HEK293 (cell line): ENCODE data around the gene PGA5.
"Not testable (repeated sequence)": the region's sequence is repeated elsewhere in the genome, so short reads cannot be mapped to it uniquely, and the experiment has no call there.

Source experiments
- CTCF ChIA-PET: fragments of 350-600 bp; formaldehyde crosslinking; extraction: SDS; loops from one replicate; lab custom pipeline; 2021; ENCODE audit warnings: antibody characterized with exemption; lab: Yijun Ruan, JAX
- POLR2A ChIA-PET: fragments of 300-600 bp; formaldehyde crosslinking; extraction: SDS; loops from one replicate; lab custom pipeline; 2020; ENCODE audit warnings: antibody characterized with exemption, inconsistent platforms; lab: Yijun Ruan, JAX
- H3K27ac ChIP-seq: fragments of 200-500 bp; sonication (Bioruptor generic); 2 replicates; pipeline ENCODE4 v1.5.1; 2014; ENCODE audit warnings: low read depth, low read length, control low read depth, inconsistent platforms; ENCODE audit errors: extremely low read depth
- H3K36me3 ChIP-seq, 2 experiments: fragments of 200-500 bp in 1 of 2; sonication (Bioruptor generic) in 1 of 2; 1 replicate in 1 of 2; 2 replicates in 1 of 2; pipeline ENCODE4 v1.5.1; 2014 to 2017; ENCODE audit warnings: inconsistent platforms in 2 of 2, low read length in 2 of 2; ENCODE audit not compliant: control insufficient read depth in 2 of 2, insufficient read depth in 1 of 2
- H3K4me1 ChIP-seq: fragments of 200-500 bp; sonication (Bioruptor generic); 2 replicates; pipeline ENCODE4 v1.5.1; 2014; ENCODE audit warnings: mild to moderate bottlenecking, low read length, inconsistent platforms; ENCODE audit not compliant: control insufficient read depth, insufficient read depth
- H3K4me3 ChIP-seq: 2 replicates; pipeline ENCODE4 v1.5.1; 2011; ENCODE audit warnings: low read depth, mild to moderate bottlenecking, control low read depth, low read length, moderate library complexity
- H3K9me3 ChIP-seq: fragments of 200-500 bp; sonication (Bioruptor generic); 2 replicates; pipeline ENCODE4 v1.5.1; 2014; ENCODE audit warnings: low read depth, low read length, inconsistent platforms; ENCODE audit not compliant: control insufficient read depth, insufficient read depth
- GFI1B ChIP-seq: fragments of 450-650 bp; formaldehyde crosslinking; IDR thresholded peaks from 2 replicates; pipeline ENCODE4 v1.5.1; 2016; ENCODE audit warnings: missing biosample characterization, missing genetic modification characterization
- HOXC10 ChIP-seq: sonication (generic); formaldehyde crosslinking; IDR thresholded peaks from 2 replicates; pipeline ENCODE4 v1.8.1; 2023; ENCODE audit warnings: mild to moderate bottlenecking, missing genetic modification reagents
- KLF16 ChIP-seq: fragments of 450-650 bp; formaldehyde crosslinking; IDR thresholded peaks from 2 replicates; pipeline ENCODE4 v1.5.1; 2017; ENCODE audit warnings: missing biosample characterization, missing genetic modification characterization
- ZBTB20 ChIP-seq: fragments of 450-650 bp; formaldehyde crosslinking; IDR thresholded peaks from 2 replicates; pipeline ENCODE4 v1.5.1; 2016; ENCODE audit warnings: missing biosample characterization, missing genetic modification characterization
- ZNF175 ChIP-seq: fragments of 450-650 bp; formaldehyde crosslinking; IDR thresholded peaks from 2 replicates; pipeline ENCODE4 v1.5.1; 2016; ENCODE audit warnings: missing biosample characterization, missing genetic modification characterization
- ZNF202 ChIP-seq: fragments of 450-650 bp; formaldehyde crosslinking; IDR thresholded peaks from 2 replicates; pipeline ENCODE4 v1.5.1; 2016; ENCODE audit warnings: missing biosample characterization, missing genetic modification characterization, borderline replicate concordance
- ZNF248 ChIP-seq: fragments of 450-650 bp; formaldehyde crosslinking; IDR thresholded peaks from 2 replicates; pipeline ENCODE4 v1.5.1; 2017; ENCODE audit warnings: missing biosample characterization, missing genetic modification characterization
- ZNF280C ChIP-seq: fragments of 450-650 bp; formaldehyde crosslinking; IDR thresholded peaks from 2 replicates; pipeline ENCODE4 v1.5.1; 2016; ENCODE audit warnings: missing biosample characterization, missing genetic modification characterization
- ZNF394 ChIP-seq: fragments of 450-650 bp; formaldehyde crosslinking; IDR thresholded peaks from 2 replicates; pipeline ENCODE4 v1.5.1; 2016; ENCODE audit warnings: missing biosample characterization, missing genetic modification characterization, mild to moderate bottlenecking, moderate library complexity, borderline replicate concordance
- ZNF398 ChIP-seq: fragments of 450-650 bp; formaldehyde crosslinking; IDR thresholded peaks from 2 replicates; pipeline ENCODE4 v1.5.1; 2017; ENCODE audit warnings: missing biosample characterization, missing genetic modification characterization
- ZNF416 ChIP-seq: fragments of 450-650 bp; formaldehyde crosslinking; IDR thresholded peaks from 2 replicates; pipeline ENCODE4 v1.5.1; 2016; ENCODE audit warnings: missing biosample characterization, missing genetic modification characterization
- ZNF529 ChIP-seq: fragments of 450-650 bp; formaldehyde crosslinking; IDR thresholded peaks from 2 replicates; pipeline ENCODE4 v1.5.1; 2017; ENCODE audit warnings: missing genetic modification characterization, missing biosample characterization; ENCODE audit not compliant: insufficient replicate concordance
- ZNF596 ChIP-seq: fragments of 450-650 bp; IDR thresholded peaks from 2 replicates; pipeline ENCODE4 v1.5.0; 2018; ENCODE audit warnings: missing biosample characterization, mild to moderate bottlenecking, missing genetic modification characterization, moderate library complexity
- ZNF600 ChIP-seq: fragments of 450-650 bp; formaldehyde crosslinking; IDR thresholded peaks from 2 replicates; pipeline ENCODE4 v1.5.1; 2016; ENCODE audit warnings: missing biosample characterization, missing genetic modification characterization
- ZNF837 ChIP-seq: fragments of 450-650 bp; formaldehyde crosslinking; IDR thresholded peaks from 2 replicates; pipeline ENCODE4 v1.5.1; 2016; ENCODE audit warnings: missing biosample characterization, missing genetic modification characterization
- TF ChIP-seq, protein P1 (sequence below): fragments of 450-650 bp; formaldehyde crosslinking; optimal IDR thresholded peaks from 2 replicates; pipeline ENCODE3; 2016; ENCODE audit warnings: missing biosample characterization, mild to moderate bottlenecking, missing genetic modification characterization

PGA5 gene

GRCh38 chr11:61201476-61201875 is 39.5 kb upstream of the PGA5 start:
- no peak for TF ChIP-seq ZNF175
- TF ChIP-seq ZNF202 (tag by site-specific recombination) = no peak
- no peak for TF ChIP-seq ZNF600 (tag by site-specific recombination)
- TF ChIP-seq KLF16 (tag by site-specific recombination) = no peak
- TF ChIP-seq, protein P1, sequence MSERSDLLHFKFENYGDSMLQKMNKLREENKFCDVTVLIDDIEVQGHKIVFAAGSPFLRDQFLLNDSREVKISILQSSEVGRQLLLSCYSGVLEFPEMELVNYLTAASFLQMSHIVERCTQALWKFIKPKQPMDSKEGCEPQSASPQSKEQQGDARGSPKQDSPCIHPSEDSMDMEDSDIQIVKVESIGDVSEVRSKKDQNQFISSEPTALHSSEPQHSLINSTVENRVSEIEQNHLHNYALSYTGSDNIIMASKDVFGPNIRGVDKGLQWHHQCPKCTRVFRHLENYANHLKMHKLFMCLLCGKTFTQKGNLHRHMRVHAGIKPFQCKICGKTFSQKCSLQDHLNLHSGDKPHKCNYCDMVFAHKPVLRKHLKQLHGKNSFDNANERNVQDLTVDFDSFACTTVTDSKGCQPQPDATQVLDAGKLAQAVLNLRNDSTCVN = no peak
- TF ChIP-seq ZNF248 (tag by site-specific recombination) = no peak
- TF ChIP-seq ZBTB20 (tag by site-specific recombination) = no peak
- no peak for TF ChIP-seq ZNF394
- TF ChIP-seq ZNF837 (tag by site-specific recombination) = no peak
- TF ChIP-seq ZNF280C (tag by site-specific recombination) = no peak
- no peak for TF ChIP-seq HOXC10 (CRISPR knock-in tag)
- TF ChIP-seq ZNF398 = no peak
- no peak for TF ChIP-seq ZNF596
- TF ChIP-seq GFI1B = no peak
- no peak for TF ChIP-seq ZNF529 (tag by site-specific recombination)
- no peak for TF ChIP-seq ZNF416 (tag by site-specific recombination)
- no peaks in the 10 kb centered on the region for H3K4me1 ChIP-seq
- H3K36me3 ChIP-seq = no peaks in the 10 kb centered on the region
- no peak overlapping the region for H3K4me3 ChIP-seq
- CTCF ChIA-PET = interaction anchor here (0.6 to 1.4 kb wide), 2 partner anchors 14 to 1391 kb away, joined by 4 read pairs; no protein-coding TSS in a partner anchor
- POLR2A ChIA-PET = no interaction called here
- no peaks in the 10 kb centered on the region for H3K9me3 ChIP-seq
- no peak overlapping the region for H3K27ac ChIP-seq

- H3K4me3 ChIP-seq, H3K27ac ChIP-seq, H3K9me3 ChIP-seq, H3K4me1 ChIP-seq, POLR2A ChIA-PET, CTCF ChIA-PET, H3K36me3 ChIP-seq: not testable (repeated sequence)
Observed at GRCh38 chr11:61202950-61203746, 37.8 kb upstream of the PGA5 start, which contains the start of gene PGA3. TSS of gene PGA3 (plus strand) at chr11:61203515. CDS start at chr11:61203565, 50 bp downstream.

DNA sequence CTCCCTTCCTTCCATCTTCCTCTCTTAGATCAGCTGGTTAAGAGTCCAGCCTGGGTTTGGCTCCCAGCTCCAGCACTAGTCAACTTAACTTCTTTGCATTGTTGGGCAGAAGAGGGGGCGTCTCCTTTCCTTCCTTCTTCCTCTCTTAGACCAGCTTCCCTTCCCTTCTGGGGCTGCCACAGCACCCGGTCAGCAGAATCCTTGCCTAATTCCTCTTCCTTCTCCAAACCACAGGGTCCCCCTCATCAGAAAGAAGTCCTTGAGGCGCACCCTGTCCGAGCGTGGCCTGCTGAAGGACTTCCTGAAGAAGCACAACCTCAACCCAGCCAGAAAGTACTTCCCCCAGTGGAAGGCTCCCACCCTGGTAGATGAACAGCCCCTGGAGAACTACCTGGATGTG is 37.1 kb upstream of the PGA5 start:
- H3K4me1 ChIP-seq, H3K4me3 ChIP-seq, H3K27ac ChIP-seq, H3K9me3 ChIP-seq, CTCF ChIA-PET, H3K36me3 ChIP-seq, POLR2A ChIA-PET: not testable (repeated sequence)

DNA sequence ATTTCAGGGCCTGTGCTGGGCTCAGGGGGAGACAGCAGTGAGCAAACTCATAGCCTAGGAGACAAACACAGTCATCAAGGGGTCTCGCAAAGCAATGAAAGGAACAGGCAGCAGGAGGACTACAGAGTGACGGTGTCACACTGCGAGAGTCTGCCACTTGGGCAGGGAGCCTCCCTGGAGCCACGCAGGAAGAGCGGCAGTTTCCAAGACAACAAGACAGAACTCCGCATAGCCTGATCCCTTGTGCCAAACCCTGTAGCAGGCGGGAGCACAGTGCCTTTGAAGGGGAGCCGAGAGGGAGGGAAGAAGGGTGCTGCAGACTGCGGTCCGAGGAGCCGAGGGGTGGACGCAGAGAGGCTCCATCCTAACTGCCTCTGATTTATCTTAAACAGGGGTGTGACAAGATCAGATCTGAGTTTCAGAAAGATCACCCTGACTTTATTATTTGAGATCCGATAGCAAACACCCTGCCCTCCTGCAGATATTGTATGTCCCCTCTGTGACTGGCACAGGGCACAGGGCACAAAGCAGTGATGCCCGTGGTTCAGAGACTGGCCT is 36.4 kb upstream of the PGA5 start:
- H3K4me1 ChIP-seq, H3K36me3 ChIP-seq, H3K4me3 ChIP-seq, H3K9me3 ChIP-seq, POLR2A ChIA-PET, H3K27ac ChIP-seq, CTCF ChIA-PET: not testable (repeated sequence)

- H3K36me3 ChIP-seq, H3K9me3 ChIP-seq, CTCF ChIA-PET, H3K4me1 ChIP-seq, POLR2A ChIA-PET, H3K27ac ChIP-seq, H3K4me3 ChIP-seq: not testable (repeated sequence)
Observed at GRCh38 chr11:61207636-61208310, 33.2 kb upstream of the PGA5 start.
